Fibroblast of skin of left biceps (primary cell): ENCODE measurements around the gene NDUFS2.

Experiments used
- DNase-seq, 2 experiments: peaks; one replicate each; pipeline ENCODE4 v3.0.0-alpha.2; 2013; ENCODE audit warnings: low read depth in 2 of 2

NDUFS2 gene

DNA sequence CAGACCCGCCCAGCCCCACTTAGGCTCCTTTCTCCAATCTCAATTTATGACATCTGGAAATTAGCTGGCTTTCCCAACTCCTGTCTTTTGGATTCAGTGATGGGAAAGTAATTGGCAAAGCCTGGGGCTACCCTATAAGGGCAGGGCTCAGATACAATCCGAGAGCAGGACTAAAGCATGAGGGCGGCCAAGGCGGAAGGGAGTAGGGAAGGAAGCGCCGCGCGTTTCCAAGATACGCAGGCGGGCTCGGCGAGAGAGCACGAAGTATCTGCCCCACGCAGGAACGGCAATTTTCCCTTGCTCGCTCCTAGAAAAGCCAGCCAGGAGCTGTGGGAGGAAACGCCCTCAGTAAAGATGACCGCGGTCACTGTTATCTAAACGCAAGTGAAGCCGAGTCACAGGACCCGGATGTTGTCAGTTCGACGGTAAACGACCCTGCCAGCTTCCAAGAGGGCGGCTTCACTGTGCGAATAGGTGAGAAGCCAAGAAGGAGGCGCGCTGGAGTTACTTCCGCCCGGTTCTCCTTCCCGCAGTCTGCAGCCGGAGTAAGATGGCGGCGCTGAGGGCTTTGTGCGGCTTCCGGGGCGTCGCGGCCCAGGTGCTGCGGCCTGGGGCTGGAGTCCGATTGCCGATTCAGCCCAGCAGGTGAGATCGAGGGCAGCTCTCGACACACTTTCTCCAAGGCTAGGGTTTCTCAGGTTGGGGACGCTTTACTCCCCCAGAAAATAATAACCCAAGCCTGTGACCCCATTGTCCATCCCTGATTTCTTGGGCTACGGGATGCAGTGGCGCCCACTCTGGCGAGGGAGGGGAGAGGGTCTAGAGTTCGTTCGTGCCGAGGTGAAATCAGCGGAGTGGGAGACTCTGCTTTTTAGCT lies at the start of gene NDUFS2:
NDUFS2 (plus strand) TSS at position 532 of the 877 bp plus-strand sequence; CDS start at position 551, 19 bp downstream.
- DNase-seq: peak; percentile 97

DNA sequence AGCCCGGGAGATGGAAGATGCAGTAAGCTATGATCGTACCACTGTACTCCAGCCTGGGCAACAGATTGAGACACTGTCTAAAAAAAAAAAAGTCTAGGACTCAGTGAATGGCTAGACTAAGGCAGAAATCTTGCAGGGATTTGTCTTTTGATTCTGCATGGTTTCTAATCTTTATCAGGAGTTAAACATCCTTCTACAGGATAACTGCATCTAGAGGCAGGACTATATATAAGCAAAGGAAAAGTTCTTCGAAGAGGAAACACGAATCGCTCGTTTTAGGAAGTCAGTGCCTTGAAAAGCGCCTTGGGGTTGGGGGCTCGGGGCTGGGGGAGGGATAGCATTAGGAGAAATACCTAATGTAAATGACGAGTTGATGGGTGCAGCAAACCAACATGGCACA lies 49.0 kb upstream of the NDUFS2 start:
- DNase-seq: no peak

DNA sequence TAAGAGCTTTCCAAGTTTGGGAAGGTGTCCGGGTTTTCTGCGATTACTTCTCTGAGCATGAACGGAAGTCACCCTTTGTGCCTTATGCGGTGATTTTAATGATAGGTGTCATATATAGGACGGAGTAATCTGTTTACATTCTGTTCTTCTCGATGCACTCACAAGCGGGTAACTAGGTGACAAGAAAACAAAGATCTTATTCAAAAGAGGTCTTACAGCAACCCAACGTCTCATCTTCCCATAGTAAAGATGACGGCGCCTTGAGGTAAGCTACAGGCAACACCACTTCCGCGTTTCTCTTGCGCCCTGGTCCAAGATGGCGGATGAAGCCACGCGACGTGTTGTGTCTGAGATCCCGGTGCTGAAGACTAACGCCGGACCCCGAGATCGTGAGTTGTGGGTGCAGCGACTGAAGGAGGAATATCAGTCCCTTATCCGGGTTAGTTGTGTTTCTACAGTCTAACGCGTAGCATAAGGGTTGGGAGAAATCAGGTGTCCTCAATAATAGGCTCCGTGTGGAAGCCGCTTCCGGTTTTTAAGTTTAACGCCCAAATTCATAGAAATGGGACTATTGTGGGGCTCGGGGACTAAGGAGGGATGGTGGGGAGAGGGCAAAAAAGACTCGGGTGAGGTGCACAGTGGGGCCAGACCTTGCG lies 48.4 kb upstream of the NDUFS2 start, which contains the start of gene UFC1:
UFC1 (plus strand) TSS at position 297 of the 656 bp plus-strand sequence; CDS start at position 317, 20 bp downstream.
- DNase-seq: peak; percentile 67 to 73

DNA sequence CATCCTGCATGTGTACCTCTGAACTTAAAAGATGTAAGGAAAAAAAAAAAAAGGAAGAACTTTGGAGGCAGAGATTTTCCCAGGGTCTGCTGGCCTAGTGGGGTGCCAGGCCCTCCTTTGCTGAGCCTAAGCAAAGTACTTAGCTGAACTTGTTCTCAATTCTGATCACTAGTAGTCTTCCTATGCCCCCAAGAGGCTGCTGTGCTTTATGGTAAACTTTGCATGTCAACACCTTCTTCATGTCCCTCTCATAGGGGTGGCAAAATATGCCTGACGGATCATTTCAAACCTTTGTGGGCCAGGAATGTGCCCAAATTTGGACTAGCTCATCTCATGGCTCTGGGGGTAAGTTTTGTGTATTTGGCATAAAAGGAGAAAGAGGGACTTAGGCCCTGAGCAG lies 44.3 kb upstream of the NDUFS2 start:
- no peak for DNase-seq

DNA sequence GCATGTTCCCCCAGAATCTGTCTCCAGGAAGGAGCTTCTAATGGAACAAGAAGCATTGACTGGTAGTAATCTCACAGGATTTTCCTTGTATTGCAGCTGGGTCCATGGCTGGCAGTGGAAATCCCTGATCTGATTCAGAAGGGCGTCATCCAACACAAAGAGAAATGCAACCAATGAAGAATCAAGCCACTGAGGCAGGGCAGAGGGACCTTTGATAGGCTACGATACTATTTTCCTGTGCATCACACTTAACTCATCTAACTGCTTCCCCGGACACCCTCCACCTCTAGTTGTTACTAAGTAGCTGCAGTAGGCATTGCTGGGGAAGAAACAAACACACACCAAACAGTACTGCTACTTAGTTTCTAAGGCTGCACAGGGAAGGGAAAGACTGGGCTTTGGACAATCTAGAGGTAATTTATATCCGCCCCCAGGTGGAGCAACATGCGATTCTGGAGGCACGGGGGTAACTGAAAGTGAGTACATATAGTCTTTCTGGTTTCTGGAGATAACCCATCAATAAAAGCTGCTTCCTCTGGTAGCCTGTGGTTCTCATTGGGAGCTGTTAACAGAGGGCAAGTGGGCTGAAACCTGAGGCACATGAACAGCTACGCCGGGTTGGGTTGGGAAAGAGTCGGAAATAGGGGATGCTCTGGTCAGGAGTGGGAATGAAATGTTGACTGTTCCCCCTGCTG lies 43.7 kb upstream of the NDUFS2 start:
- no peak for DNase-seq

DNA sequence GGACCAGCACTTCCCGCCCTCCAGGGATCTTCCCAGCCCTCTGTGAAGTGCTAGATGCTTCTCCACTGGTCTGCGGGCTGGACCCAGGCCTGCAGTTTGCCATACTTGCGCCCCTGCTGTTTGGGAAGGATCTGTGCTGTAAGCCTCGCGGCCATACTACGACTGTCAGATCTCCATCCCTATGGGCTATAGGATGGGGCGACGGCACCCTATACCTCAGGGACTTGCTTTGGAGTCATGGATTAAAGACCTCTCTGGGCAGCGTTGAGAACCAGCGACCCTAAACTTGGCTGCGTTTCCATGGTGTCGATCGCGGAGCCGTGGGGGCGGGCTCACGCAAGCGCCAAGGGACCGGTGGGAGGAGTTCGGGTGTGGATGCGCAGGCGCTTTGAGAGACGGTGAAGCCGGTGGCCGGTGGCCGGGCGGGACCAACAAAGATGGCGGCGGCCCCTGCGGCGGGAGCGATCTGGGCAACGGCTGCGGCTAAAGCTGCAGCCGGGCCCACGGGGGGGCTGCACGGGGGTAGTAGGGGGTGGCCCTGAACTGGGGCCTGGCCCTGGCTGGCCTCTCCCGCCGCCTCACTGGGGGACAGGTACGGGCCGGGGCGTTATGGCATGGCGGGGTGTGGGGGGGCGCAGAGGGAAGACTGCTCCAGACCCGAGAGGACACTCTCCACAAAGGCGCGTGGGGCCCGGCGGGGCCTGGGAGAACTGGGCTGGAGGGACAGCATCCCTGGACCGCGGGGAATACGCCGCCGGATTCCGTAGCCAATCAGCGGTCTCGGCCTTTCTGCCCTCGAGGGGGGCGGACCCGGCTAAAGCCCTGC lies 42.9 kb upstream of the NDUFS2 start, which contains the start of gene USP21:
USP21 (plus strand) TSS at position 414 of the 826 bp plus-strand sequence. CDS start 1,141 bp downstream, outside the sequence.
- peak; percentile 63 for DNase-seq

DNA sequence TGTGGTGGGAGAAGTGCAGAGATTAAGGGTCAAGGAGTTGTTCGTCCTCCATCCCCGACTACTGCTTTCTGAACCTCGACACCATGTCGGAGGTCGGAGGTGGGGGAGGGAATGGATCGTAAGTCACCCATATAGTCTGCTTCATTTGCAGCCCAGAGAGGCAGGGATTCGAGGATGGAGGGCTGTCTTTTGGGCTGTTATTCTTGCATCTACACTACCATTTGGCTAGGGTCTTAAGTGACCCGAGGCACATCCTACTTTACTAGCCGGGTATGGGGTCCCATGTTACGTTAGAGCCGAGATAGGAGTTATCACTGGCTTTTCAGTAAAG lies 42.3 kb upstream of the NDUFS2 start:
- no peak for DNase-seq

DNA sequence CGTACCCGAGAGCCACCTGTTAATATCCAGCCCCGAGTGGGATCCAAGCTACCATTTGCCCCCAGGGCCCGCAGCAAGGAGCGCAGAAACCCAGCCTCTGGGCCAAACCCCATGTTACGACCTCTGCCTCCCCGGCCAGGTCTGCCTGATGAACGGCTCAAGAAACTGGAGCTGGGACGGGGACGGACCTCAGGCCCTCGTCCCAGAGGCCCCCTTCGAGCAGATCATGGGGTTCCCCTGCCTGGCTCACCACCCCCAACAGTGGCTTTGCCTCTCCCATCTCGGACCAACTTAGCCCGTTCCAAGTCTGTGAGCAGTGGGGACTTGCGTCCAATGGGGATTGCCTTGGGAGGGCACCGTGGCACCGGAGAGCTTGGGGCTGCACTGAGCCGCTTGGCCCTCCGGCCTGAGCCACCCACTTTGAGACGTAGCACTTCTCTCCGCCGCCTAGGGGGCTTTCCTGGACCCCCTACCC lies 41.5 kb upstream of the NDUFS2 start:
- no peak for DNase-seq

DNA sequence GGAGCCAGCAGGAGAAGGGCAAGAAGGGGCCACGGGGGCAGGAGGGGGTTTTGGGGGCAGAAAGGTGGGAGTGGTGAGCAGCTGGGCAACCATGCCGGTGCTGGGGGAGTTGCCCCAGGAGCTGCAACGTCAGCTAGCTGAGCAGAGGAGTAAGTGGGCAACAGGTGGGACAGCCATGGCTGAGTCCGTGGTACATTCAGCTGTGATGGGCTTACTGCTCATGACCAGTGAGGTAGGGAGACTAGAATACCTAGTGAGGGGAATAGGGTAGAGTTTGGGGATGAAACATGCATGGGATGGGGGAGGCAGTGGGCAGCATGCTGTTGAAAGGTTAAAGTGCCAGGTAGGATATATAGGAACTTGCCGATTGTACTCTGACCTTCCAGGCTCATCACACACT lies 40.5 kb upstream of the NDUFS2 start:
- no peak for DNase-seq

DNA sequence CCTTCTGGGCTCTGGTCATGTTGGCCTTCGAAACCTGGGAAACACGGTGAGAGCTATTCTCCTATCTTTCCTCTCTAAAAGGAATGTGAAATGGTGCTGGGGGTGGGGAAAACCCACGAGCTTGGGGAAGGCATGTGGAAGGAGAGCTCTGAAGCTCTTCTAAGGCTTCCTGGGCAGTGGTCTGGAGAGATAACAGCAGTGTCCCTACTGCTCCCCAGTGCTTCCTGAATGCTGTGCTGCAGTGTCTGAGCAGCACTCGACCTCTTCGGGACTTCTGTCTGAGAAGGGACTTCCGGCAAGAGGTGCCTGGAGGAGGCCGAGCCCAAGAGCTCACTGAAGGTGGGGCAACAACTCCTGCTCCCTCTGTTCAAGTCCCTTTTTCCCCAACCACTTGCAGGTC lies 40.1 kb upstream of the NDUFS2 start:
- no peak for DNase-seq

DNA sequence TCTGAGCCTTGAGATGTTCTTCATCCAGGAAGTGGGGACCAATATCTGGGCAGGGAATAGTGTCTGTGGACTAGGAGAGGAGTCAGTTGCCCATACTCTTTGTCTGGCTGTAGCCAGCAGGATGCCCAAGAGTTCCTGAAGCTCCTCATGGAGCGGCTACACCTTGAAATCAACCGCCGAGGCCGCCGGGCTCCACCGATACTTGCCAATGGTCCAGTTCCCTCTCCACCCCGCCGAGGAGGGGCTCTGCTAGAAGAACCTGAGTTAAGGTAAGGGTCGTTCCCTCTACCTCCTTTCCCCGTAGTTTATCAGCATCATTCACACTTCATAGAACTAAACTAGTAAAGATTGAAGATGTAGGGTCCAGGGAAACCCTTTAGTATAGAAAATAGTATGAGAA lies 39.4 kb upstream of the NDUFS2 start:
- no peak for DNase-seq

DNA sequence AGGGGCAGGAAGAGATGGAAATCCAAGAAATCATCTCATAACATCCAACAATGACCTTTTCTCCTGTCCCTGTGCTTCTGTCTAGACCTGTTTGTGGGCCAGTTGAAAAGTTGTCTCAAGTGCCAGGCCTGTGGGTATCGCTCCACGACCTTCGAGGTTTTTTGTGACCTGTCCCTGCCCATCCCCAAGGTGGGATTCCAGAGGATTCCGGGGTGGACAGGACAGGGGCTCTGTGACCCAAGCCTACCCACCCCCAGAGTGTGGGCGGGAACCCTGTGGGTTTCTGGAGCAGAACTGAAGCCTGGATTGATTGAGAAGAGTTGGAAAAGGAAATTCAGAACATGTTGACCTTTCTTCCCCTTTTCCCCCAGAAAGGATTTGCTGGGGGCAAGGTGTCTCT lies 38.4 kb upstream of the NDUFS2 start:
- DNase-seq: no peak

DNA sequence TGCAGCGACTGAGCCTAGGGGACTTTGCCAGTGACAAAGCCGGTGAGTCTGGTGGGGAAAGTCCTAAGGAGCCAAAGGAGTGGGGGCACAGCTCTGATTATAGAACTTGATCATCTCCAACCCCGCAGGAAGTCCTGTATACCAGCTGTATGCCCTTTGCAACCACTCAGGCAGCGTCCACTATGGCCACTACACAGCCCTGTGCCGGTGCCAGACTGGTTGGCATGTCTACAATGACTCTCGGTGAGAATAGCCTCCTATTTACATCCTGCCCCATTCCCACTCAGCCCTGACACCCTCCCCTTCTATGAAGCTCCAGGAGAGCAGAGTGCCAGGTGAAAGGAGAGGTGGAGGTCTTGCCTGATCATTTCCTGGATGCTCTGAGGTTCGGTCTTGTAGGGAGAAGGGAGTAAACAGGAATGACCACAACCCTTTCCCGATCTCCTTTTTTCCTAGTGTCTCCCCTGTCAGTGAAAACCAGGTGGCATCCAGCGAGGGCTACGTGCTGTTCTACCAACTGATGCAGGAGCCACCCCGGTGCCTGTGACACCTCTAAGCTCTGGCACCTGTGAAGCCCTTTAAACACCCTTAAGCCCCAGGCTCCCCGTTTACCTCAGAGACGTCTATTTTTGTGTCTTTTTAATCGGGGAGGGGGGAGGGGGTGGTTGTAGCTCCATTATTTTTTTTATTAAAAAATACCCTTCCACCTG lies 37.1 kb upstream of the NDUFS2 start:
- no peak for DNase-seq

DNA sequence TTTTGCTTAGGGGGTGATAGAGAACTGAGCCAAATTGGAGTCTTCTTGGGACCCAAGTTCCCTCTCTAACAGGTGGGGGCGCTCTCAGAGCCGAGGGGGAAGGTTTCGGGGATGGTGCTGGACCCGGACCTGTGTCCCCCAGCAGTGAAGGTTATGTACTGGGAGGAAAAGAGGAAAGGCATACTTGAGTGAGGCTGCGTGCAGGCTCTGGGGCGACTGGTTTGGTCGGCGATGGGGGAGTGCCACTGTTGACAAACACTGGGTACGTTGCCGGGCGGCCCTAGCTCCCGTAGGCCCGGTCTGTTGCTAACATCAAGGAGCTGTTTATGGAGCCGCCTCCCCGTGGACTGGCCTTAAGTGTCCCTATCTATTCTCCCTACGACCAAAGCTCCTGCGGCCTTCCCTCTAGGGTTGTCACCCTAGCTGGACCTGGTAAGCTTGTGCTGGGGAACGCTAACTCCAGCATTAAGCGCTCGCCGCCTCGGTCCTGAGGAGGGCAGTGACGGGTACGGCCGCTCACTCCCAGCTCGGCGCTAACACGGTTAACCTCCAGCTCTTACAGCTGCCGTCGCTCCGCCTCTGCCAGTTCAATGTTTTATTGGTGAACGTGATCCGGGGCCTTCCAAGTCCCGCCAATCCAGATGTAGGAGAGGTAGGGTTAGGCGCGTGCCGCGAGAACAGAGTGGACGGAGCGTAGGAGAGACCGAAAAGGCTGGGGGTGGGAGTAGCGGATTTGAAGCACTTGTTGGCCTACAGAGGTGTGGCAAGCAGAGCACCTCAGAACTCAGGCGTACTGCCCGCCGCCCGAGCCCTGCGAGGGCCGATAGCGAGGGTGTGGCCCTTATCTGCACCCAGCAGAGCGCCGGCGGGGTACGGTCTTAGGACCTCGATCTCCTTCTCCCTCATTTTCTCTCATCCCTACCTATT lies 36.2 kb upstream of the NDUFS2 start, which contains the start of gene PPOX:
PPOX (plus strand) TSS at position 685 of the 927 bp plus-strand sequence. CDS start 422 bp downstream, outside the sequence.
- peak; percentile 86 for DNase-seq

DNA sequence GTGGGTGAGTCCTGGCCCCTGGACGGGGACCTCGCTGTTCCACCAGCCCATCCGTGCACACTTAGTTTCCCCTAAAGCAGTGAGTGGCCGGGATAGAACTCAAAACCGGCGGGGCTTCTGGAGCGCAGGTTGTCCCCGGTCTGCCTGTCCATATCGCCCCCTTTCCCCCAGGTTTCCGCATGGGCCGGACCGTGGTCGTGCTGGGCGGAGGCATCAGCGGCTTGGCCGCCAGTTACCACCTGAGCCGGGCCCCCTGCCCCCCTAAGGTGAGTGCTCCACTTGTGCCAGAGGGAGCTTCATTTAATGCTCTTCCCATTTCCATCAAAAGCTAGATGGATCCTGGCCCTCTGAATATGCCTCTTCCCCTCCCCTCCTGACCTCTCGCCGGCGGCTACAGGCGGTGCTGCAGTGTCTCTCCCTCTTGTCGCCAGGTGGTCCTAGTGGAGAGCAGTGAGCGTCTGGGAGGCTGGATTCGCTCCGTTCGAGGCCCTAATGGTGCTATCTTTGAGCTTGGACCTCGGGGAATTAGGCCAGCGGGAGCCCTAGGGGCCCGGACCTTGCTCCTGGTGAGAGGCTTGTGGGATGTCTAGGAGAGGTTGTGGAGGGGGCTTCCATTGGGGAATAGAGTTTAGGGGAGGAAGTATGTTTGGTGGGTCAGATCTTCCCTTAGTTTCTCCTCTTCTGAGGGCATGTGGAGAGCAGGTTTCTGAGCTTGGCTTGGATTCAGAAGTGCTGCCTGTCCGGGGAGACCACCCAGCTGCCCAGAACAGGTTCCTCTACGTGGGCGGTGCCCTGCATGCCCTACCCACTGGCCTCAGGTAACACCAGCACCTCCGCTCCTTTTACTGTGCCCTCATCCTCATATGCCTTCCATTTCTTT lies 35.3 kb upstream of the NDUFS2 start:
- no peak for DNase-seq

DNA sequence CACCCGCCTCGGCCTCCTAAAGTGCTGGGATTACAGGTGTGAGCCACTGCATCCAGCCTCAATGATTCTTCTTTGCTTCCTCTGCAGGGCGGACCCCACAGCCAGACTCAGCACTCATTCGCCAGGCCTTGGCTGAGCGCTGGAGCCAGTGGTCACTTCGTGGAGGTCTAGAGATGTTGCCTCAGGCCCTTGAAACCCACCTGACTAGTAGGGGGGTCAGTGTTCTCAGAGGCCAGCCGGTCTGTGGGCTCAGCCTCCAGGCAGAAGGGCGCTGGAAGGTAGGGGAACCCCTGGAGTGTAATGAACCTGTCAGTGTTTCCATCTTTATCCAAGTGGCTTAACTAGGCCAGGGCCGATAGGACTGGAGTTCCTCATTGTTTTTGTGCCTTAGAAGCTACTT lies 33.3 kb upstream of the NDUFS2 start:
- DNase-seq: no peak

DNA sequence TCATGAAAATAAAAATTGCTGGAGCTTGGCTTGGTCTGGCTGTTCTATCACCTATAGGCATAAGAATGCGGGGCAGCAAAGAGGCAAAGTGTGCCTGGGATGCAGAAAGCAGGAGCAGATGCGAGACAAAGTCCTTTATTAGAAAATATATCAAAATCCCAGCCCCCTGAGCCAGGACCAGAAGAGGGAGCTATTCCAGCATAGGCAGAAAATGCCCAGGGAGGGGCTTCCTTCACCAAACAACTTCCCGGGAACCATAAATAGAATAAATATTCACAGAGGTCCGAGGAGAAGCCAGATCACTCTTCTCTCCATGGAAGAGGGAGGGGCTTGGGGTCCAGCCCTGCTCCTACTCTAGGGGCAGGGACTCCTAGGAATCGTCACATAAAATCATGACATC lies 31.0 kb upstream of the NDUFS2 start:
- no peak for DNase-seq

DNA sequence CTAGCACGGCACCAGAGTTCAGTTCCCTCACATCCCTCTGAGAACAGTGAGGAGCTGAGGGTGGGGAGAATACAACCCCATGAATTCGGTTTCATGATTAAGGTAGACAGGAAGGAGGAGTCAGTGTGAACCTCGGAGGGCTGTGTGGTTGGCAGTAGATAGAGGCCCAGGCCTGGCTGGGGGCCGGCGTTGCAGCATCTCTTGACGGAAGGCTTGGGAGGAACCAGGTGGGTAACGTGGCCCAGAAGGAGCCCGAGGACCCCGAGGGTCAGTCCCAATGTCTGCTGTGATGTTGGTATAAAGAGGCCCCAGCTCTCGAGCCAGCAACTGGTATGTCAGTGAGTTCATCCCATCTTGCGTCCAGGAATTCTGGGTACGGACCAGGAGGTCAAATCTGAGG lies 30.5 kb upstream of the NDUFS2 start:
- DNase-seq: no peak

DNA sequence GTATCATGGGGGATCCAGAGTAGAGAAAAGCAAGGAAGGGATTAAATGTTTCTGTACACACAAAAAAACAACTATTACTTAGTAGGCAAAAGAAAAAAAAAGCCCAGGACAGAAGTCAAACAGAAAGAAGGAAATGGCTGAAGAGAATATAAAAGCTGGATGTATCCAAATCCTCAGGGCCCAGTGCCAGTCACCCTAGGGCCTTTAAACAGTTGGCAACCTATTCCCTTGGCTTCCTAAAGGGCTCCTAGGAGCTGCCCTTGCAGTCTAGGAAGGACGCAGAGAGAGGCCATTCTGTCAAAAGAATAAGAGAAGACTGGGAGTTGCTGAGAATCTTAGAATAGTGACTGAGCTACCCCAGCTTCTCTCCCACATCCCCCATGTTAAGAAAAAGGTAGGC lies 29.8 kb upstream of the NDUFS2 start:
- no peak for DNase-seq
